GM19395 (cell line): ENCODE measurements around the gene INPP4B.

Experiments used
- ATAC-seq: cut with Tn5 transposase; IDR thresholded peaks from one replicate; pipeline ENCODE4 v1.9.1; 2021; ENCODE audit warnings: mild to moderate bottlenecking, moderate library complexity; ENCODE audit not compliant: unreplicated experiment

INPP4B gene

DNA sequence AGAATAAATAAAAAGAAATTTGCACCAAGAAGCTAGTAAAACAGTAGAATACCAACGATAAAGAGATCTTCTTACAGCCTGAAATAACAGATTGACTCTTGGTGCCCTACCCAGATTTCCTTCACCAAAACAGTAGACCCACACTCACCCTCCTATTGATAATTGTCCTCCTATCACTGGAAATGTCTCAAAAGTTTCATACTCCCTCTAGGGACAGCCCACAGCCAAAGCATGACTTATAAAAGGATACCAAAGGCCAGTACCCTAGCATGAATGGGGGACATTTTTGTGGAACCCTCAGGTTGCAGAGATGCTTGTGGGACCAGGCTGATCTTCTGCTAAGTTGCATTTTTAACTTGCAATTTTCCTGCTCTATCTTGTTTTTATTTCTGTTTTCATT lies 104.1 kb downstream of the INPP4B start:
- no peak for ATAC-seq

DNA sequence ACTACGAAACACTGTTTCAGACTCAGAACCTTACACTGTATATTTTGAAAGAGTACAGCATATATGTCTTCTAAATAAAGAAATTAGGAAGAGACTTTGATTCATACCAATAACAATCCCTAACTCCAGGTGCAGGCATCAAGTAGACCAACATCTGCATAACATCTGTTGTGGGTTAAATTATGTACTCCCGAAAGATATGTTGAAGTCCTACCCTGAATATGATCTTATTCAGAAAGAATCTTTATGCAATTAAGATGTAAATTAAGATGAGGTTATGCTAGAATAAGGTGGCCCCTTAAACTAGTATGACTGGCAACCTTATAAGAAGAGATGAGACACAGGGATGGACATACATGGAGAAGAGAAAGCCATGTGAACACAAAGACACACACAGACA lies 117.9 kb downstream of the INPP4B start:
- ATAC-seq: no peak

DNA sequence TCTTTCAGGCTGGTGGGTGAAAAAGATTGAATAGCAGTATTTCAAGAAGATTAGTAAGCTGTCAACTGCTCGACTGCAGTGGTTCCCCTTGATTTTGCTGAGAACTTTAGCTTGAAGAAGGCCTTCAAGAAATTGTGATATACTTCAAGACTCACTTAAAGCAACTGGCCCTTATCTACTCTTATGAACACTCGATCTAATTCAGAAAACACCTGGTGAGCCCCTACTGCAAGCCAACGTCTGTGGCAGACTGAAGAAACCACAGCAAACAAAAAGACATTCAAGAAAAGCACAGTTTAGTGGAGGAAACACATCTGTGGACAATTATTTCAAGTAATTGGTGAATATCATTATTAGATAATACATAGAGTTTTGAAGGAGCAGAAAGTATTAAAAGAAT lies 119.0 kb downstream of the INPP4B start:
- no peak for ATAC-seq

DNA sequence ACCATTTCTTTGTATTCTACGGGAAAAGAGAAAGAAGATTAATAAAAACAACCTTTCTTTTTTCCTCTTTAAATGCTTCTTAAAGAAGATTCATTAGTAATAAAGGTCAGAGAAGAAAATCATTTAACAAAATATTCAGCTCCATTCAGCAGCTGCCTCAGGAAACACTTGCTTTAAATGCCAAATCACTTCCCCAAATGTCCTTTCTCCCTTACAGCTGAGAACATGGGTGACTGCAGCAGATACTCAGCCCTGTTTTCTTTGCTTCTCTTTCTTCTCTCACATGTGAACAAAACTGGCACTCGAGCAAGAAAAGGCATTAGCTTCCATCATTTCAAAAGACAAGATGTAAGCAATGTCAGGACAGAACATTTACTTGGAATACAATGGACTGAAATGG lies 120.2 kb downstream of the INPP4B start:
- ATAC-seq: no peak

DNA sequence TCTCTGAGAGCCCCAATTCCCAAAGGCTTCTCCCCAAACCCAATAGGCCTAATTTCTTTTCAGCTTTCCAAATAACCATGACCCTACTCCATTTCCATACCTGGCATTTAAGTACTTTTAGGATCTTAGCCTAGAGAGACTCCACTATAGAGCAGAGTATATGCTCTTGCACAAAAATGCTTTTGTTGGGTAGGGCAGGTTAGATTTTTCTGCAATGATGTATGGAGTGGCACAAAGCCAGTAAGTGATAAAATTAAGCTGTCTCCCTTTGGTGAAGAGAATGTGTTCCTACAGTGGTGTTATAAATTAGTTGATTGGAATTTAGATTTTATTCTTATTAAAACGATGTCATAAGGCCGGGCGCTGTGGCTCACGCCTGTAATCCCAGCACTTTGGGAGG lies 124.9 kb downstream of the INPP4B start:
- no peak for ATAC-seq

DNA sequence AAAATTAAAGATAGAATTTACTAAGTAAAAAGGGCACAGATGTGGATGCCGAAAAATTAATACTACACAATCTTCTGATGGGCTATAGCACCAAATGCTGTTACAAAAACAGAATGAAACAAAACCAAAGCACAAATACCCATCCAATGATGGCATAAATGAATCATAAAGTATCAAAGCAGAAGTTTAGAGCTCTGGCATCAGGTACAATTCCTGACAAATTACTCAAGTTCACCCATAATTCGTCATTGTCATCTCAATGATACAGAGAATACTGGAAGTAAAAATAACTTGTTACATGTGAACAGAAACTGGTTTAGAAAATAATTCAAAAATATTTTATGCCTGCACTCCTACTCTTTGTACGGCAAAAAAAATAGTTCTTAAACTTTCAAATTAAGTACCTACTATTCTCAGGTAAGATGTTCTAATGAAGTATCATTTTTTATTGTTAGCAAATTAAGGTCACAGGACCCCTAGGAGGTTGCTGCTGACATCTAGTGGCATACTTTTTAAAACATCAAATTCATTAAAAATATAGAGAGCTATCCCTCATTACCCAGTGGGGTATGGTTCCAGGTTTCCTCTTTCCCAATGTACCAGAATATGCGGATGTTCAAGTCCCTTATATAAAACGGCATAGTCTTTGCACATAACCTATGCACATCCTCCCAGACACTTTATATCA lies 126.1 kb downstream of the INPP4B start:
- ATAC-seq: no peak

DNA sequence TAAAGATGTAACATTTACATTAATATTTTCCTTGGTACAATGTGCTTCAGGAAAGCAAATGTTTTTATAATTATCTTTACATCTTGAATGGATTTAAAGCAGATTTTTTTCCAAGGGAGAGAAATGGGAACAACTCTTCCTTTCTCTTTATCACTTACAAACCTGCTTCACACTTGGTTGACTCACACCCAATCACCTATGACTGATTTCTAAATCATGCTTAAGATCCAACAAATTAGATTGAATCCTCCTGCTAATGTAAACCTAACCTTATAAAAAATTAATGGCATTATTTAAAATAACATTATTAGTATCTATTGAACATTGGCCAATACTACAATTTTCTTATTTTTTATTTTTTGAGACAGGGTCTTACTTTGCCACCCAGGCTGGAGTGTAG lies 127.1 kb downstream of the INPP4B start:
- ATAC-seq: no peak

DNA sequence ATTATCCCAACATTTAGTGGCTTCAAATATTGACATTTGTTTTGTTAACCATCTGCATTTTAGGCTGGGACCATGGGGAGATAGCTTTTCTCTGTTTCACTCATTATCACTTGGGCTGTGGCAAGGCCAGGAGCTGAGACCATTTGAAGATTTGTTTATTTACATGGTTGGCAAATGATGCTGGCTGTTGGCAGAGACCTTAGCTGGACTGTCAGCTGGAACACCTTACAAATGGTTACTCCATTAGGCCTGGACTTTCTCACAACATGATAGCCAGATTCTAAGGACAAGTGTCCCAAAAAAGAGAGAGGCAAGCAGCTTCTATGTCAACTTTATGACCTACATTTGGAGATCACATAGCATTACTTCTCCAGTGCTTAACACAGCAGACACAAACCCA lies 130.4 kb downstream of the INPP4B start:
- ATAC-seq: no peak

DNA sequence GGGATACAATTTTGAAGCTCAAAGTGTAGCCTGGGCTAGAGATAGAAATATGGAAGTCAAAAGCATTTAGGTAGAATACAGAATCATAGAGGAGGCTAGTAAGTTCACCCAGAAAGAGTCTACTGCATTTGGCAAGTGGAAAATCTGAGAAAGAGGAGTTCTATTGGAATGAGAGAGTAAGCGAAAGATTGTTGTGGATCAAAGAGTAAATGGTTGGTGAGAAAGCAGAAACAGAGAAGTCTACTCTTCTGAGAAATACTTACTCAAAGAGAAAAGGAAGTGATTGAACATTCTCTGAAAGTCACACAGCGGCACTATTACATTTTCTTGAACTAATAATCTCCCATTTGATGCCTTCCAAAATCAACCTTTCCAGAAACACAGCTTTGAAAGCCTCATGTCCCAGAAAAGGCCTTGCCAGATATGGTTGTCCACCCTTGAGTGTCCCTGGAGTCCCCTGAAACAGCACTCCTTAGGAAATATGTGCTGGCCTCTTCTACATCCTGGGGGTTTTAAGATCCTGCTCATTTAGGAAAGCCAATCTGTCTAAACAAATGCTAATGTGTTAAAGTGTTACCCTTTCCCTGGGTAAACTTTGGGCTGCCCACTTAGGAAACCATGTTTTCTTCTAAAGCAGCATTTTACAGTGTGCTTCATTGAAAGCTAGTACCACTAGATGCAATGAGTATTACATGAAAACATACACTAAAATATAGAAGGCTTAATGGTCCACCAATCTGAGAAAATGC lies 132.6 kb downstream of the INPP4B start:
- no peak for ATAC-seq

DNA sequence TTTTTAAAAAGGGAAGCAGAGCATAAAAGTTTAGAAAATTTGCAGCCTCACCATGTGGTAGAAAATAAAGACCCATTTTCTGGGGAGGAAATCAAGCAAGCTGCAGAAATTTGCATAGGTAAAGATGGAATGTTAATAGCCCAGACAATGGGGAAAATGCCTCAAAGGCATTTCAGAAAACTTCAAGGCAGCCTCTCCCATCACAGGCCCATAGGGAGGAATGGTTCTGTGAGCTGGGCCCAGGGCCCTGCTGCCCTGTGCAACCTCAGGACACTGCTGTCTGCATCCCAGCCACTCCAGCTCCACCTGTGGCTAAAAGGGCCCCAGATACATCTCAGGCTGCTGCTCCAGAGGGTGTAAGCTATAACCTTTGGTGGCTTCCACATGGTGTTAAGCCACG lies 137.9 kb downstream of the INPP4B start:
- ATAC-seq: no peak

DNA sequence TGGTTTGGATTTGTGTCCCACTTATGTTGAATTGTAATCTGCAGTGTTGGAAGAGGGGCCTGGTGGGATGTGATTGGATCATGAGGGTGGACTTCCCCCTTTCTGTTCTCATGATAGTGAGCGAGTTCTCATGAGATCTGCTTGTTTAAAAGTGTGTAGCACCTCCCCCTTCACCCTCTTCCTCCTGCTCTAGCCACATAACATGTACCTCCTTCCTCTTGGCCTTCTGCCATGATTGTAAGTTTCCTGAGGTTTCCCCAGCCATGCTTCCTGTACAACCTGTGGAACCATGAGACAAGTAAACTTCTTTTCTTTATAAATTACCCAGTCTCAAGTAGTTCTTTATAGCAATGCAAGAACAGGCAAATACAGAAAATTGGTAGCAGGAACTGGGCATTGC lies 138.7 kb downstream of the INPP4B start:
- no peak for ATAC-seq

DNA sequence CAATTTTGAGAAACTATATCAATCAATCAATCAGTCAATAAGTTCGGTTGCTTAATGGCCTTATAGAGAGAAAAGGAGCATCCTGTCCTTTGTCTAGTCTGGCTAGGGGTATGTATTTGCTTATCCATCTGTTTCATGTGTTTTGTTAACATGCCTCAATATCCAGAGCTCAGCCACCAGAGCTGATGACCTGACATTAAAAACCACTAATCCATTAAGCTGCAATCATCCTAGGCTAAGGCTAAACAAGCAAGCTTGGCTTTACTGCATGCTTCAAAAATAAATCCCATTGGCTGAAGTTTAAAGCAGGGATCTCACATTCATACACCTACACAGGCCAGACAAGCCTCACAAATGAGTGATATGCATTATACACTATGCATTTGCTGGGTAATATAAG lies 139.7 kb downstream of the INPP4B start:
- ATAC-seq: no peak

DNA sequence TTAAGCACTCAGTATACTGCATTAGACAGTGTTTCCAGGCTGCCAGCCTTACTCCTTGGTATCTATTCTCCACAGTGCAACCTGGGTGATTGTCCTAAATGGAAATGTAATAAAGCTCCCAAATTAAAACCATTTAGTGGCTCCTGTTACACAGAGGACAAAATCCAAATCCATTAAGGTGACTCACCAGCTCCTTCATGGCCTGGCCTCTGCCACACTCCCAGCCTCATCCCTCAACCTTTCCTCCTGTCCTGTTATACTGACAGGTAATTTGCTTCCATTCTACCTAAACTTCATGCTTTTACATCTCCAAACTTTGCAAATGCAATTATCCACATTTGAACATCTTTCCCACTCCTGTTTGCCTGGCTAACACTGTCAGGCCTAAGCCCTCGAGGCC lies 140.3 kb downstream of the INPP4B start:
- no peak for ATAC-seq

DNA sequence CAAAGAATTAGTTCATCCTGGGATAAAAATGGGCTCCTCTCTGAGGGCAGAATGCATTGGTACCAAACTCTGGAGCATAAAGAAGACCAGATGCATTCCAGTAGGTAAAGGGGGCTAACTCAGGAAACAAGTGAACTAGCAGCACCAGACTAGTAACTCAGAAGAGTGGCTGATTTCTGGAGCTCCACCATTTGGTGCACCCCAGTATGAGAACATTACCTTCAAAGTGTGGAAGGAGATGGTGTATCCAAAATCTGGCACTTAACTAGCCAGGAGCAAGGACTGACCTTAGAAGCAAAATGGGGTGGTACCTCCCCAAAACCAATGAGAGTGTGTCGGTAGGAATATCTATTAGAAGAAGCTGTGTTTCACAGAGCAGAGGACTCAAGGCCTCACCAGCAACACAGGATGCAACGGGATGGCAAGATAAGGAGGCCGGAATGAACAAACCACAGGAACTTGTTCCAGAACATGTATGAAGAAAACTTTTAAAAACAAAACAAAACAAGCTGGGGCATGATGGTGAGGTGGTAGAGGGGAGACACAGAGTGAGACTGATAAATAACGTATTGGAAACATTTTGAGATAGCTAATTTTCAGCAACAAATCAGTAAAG lies 142.3 kb downstream of the INPP4B start:
- no peak for ATAC-seq

DNA sequence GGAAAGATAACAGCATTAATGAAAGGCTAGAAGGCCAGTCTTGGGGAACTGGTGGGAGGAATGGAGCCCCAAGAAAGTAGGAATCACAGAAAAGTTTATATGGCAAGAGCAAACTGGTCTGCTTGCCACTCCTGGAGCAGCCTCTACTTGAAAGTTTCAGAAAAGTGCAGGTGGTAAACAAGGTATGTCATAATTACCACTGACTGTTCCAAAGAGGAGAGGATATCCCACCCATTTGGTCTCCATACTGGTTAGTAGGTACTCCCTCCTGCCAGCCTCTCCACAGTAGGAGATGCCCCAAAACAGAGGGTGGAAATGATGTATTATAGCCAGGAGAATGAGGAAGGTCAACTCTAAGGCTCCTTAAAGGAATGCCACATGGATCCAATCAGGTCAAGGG lies 145.1 kb downstream of the INPP4B start:
- no peak for ATAC-seq

DNA sequence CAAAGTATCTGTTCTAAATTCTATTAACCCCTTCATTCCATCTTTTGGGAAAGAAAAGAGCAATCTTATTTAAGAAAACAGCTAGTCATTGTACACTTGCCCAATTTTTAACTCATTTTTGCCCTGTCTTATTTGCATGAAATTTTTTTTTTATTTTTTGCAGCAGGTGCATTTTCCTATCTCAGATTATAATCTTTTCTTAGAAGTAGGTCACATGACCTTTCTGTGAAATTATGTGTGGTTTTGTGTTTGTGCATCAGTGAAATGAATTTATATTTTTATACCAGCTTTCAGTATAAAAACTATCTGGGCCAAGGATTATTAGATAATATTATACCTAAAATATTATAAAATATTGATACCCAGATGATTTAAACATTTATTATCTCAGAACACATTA lies 145.6 kb downstream of the INPP4B start:
- ATAC-seq: no peak

DNA sequence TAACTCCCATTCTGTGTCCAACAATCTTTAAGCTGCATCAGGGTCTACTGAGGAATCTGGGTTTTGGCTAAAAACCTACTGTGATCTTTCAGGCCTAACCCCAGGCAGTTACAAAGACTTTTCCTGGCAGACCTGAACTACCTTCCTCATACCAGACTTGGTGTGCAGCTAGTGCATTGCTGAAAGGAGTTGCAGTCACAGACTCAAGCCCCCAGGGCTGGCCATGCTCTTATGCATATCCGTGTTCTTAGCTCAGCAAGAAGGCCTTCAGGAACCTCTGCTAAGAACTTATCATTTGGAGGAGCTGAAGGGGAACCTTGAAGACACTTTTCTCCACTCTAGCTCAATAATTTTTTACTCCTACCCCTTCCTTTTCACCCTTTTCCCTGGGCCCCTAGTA lies 147.5 kb downstream of the INPP4B start:
- no peak for ATAC-seq

DNA sequence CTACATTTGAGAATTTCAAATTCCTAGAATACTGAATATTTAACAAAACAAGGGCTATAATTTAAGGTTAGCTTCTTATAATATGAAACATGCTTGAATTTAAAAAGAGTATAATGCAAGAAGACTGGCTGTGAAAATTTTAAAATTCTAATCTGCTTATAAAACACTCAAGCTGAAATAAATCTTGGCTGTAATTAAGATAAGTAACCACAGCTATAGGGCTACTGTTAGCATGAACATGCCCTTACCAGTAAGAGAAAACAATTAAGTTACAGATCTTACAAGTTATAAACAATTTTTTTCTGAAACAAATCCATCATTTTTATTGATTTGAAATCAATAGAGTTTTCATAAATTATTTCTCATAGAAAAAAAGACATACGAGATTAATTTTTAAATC lies 148.2 kb downstream of the INPP4B start:
- ATAC-seq: no peak

DNA sequence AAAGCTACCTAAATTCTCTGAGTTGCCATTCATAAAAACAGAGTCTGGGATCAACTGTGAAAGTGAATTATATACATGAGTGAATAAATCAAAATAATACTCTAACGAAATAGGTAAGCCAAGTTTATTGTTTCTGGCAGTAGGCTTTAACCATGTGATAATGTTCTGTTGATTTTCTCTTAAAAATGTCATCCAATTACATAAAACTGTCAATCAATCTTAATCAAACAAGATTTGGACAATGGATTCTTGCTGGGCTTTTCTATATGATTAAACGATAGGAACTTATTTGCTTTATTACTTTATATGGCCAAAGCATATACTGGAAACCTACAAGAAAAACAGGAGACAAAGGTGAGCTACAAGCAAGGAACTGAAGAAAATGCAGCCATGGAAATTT lies 148.8 kb downstream of the INPP4B start:
- no peak for ATAC-seq

DNA sequence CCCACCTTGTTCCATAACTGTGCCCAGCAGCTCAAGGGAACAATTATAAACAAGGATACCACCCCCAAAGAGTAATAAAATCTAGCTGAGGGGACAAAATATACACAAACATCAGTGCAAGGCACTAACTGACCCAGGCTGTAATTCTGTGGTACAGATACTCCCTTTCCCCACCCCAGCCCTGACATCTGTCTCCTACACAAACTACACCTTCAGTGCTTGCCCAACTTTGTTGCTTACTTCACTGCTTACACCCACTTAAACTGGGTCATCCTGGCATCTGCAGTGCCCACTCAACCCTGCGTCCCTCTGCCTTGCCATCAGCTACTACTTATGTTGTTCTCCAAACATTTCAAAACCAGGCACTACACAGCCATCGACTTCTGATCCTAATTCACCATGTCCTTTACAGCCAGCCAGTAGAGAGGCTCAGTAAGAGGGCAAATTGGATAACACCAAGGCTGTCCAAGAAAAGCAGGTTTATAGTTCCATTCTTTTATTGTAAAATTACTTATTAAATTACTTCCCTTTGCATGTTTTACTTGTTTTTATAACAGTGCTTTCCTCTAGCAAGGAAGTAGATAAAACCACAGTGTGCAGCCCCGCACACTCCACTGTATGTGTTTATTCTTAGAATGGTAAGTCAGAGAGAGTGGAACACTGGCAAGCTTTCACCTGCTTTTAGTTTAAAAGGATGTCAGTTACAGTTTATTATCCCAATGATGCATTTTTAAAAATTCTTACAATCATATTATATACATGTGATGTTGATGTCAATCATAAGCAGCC lies 149.6 kb downstream of the INPP4B start:
- ATAC-seq: no peak

DNA sequence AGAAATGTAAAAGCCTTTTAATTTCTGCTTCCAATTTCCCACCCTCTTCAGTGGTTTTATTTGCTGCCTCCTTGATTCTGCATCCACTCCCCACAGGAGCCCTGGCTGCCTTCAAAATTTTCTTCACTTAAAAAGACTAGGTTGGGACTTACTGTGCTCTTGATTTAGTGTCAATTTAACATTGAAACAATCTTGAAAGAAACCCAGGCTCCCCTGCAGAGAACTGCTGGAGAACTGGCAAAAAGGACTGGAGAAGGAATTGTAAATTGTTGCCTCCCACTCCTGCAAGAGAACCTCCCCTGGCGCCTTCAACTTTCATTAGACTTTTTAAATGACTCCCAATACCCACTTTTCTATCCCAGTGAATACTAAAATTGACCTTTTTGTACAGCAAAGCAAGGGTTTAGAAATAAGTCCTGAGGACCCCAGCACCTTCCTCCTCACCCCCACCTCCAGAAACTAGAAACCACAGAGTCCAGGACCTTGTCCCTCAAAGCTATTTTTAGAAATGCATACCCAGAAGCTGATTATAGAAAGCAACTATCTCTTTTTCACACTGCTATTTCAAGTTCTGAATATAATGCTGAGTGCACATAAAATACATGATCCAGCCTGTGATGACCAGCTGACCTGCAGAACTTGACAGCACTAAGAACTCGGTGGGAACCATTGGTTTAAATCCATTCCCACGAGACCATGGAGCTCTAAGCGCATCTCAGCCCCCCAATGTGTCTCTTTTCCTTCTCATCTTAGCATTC lies 155.5 kb downstream of the INPP4B start:
- no peak for ATAC-seq
